Daoy (cell line): Measurements from ENCODE around the gene TMA7. TPM values are rescaled to one million over a fixed set of nuclear protein-coding genes. Genes with fewer than 3 reads are reported as not detected.
A peak's percentile ranks its signal among the peaks of the same experiment; 100 is the strongest.

Experiments used
- DNase-seq: peaks from one replicate; pipeline ENCODE4 v3.0.0-alpha.2; 2015; ENCODE audit warnings: low read depth
- total RNA-seq: library from RNA; depleted of rRNA; stranded (reverse); fragments of >200 nt; shearing (Covaris generic); gene quantifications from 2 replicates; pipeline ENCODE4 v1.2.3, GENCODE V29; 2014; rRNA removed

TMA7 gene
- 444 and 464 TPM in 2 replicates for total RNA-seq

- peak; percentile 96 for DNase-seq
Observed at GRCh38 chr3:48439820-48440589, at the start of gene TMA7, which contains the start of gene CCDC51. TSS of gene TMA7 (plus strand) at chr3:48440257. CDS start at chr3:48440297, 40 bp downstream. TSS of gene CCDC51 (minus strand) at chr3:48440119. CDS start at chr3:48435128, 4,991 bp downstream.

GRCh38 chr3:48394391-48394790 is 45.7 kb upstream of the TMA7 start:
- DNase-seq: no peak

DNA sequence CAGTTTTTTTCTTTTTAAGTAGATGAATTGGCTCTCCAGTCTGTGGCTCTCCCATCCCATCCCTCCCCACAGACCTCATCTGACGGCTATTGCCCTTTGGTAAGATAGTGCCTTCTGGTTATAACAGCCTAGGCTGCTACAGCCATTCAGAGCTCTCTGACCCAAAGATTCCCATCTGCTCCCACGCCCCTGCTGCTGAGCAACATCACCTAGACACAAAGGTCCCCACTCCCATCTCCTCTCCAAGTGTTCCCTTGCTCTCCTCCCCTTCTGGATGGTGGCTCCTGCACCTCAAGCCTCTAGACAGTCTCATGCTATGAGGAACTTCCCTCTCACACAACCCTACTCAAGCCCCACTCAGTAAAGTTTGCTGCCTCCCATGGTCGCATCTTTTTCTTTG is 44.3 kb upstream of the TMA7 start:
- DNase-seq: no peak

GRCh38 chr3:48397767-48398681 is 42.0 kb upstream of the TMA7 start:
- no peak for DNase-seq

- no peak for DNase-seq
Observed at GRCh38 chr3:48398701-48399386, 41.2 kb upstream of the TMA7 start.

DNA sequence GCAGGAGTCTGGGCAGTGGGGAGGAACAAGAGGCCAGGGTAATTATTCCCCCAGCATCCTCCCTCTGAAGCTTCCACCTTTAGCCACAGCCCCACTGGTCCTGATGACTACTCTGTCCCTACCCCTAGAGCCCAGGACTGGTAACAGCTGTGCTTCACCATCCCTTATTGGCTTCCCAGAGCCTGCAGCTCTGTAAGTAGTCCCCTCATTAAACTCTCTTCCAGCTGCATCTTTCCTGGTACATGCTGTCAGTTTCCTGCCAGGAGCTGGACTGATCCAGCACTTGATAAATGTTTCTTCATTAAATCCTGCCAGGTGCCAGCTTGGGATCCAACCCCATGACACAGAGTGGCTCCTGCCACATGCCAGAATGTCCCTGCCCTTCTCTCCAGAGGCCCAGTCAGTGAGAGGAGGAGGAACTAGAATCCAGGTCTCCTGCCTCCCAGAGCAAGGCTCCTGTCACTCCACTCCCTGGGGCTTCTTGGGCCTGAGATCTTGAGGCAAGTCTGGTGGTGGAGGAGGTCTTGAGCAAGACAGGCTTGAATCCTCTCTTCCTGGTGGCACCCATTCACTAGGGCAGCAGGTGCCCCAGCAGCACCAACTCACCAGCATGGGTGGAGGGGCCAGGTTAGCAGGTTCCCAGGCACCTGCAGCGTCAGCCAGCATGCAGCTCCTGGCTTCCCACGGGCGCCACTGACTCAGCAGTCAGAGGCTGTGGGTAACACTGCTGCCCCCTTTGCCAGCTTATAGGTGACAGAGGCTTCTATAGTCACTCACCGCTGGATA is 40.5 kb upstream of the TMA7 start:
- peak; percentile 1 for DNase-seq

DNA sequence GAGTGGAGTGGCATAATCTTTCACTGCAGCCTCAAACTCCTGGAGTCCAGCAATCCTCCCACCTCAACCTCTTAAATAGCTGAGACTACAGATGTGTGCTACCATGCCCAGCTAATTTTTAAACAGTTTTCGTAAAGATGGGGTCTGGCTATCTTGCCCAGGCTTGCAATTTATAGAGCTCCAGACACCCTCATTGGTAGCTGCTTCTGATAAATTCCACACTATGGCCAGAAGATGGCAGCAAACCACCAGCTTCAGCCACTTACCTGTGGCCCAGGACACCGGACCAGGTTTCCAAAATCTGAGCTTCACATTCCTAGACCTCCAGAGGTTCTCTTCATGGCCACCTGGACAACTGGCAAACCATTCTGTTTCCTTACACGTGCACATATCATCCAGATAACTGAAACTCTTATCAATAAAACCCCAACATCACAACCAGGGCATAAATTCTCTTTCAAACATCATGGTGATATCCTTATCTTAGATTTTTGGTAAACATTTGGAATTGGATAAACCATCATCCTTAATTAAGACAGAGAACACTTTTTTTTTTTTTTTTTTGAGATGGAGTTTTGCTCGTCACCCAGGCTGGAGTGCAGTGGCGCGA is 39.1 kb upstream of the TMA7 start:
- peak; percentile 62 for DNase-seq

- DNase-seq: peak; percentile 0
Observed at GRCh38 chr3:48401434-48401901, 38.6 kb upstream of the TMA7 start.

DNA sequence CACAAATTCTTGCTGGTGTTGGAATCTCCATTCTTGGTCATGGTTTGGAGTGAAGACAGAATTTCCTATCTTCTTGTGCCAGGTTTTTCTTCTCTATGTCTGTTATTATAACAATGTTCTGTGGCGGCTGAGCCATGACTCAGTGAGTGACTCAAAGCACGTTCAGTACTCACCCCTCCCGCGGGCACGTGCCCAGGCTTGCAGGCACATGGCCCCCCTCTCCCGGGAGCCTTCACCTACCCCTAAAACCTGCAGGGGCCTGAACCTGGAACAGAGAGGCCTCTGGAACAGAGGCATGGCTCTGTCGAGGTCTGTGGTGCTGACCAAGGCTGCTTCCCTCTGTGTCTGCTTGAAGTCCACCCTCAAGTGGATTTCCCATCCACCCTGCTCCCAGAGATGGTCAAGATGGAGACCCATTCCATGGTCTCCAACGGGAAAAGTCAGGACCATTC is 37.8 kb upstream of the TMA7 start:
- peak; percentile 82 for DNase-seq

DNA sequence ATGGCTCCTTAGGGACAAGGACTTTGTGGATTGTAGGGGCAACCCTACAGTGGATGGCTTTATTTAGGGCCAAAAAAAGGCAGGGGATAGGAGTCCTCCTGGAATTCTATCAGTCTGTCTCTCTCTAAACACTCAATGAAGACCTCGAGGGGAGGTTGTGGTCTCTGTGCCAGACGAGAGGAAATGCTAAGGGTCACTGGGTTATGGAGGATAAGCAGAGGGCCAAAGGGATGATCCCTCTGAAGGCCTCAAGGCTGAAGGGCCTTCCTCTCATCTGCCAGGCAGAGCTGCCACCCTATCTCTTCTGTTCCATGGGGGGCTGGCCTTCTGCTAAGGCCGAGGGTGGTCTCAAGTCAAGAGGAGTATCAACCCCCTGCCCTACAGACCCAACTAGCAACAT is 37.1 kb upstream of the TMA7 start:
- DNase-seq: peak; percentile 0

- DNase-seq: peak; percentile 0
Observed at GRCh38 chr3:48403533-48404439, 36.3 kb upstream of the TMA7 start.

GRCh38 chr3:48404440-48405342 is 35.4 kb upstream of the TMA7 start:
- DNase-seq: peak; percentile 0

- peak; percentile 1 for DNase-seq
Observed at GRCh38 chr3:48405343-48405881, 34.6 kb upstream of the TMA7 start.

GRCh38 chr3:48405971-48406370 is 34.1 kb upstream of the TMA7 start:
- DNase-seq: no peak

- peak; percentile 0 for DNase-seq
Observed at GRCh38 chr3:48406443-48407431, 33.3 kb upstream of the TMA7 start.

GRCh38 chr3:48407542-48408099 is 32.4 kb upstream of the TMA7 start:
- no peak for DNase-seq
